ENCODE measurements around the gene LBR.

GRCh38 chr1:225470211-225471108, 42.6 kb upstream of the LBR start:
- TF ChIP-seq CTCF (IDR thresholded peaks at IDR 0.05; ENCODE audit: borderline replicate concordance, extremely low read depth, low read length, poor library complexity, severe bottlenecking) (no peak), EZH2 (IDR thresholded peaks at IDR 0.05; ENCODE audit: borderline replicate concordance, low read depth, low read length, severe bottlenecking) (no peak)
